ENCODE results near the gene ALKBH7. TPM values are rescaled to one million over a fixed set of nuclear protein-coding genes. Genes with fewer than 3 reads are reported as not detected.

Gene ALKBH7
- total RNA-seq, 2 experiments from 2014 or later, result 61.0 to 75.9 TPM

DNA sequence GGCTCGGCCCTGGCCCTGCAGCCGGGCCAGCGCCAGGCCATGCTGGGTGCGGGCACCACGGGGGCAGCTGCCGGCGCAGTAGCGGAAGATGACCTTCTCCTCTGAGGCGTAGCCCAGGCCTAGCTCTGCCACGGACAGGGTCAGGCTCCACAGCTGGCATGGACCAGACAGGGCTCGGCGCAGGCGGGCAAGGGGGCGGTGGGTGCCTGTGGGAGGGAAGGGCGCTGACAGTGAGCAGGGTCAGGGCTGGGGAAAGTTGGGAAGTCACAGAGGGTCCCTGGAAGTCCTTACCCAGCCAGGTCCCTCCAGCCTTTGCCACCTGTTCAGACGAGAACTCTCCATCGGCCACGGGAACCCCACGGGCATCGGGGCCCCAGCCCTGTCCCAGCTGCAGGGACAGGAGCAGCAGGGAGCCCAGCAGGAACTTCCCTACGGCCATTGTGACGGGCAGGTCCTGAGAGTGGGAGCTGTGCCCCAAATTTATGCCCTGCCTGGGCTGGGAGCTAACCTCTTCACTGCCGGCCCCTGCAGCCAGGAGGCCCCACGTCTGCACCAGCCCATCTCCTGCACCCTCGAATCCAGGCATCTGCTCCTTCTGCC lies 2.9 kb downstream of the ALKBH7 start, which contains the start of gene PSPN:
PSPN (minus strand) TSS at position 523 of the 600 bp plus-strand sequence; CDS start at position 439, 84 bp downstream.
- Histone ChIP-seq H3K27ac (ENCODE audit: low read depth, low read length, poor library complexity, severe bottlenecking) (no peak within 1 kb of the TSS), H4K20me1 (ENCODE audit: insufficient read depth, low read length) (no peaks in the 10 kb centered on the region), H3K36me3 (ENCODE audit: insufficient read depth, low read length) (peaks cover 27% of the 10 kb centered on the region), H3K4me2 (ENCODE audit: low read length) (no peak within 1 kb of the TSS), H3K79me2 (ENCODE audit: insufficient read depth, low read depth, low read length) (no peaks in the 10 kb centered on the region), H3K4me3 (ENCODE audit: low read depth, low read length, poor library complexity, severe bottlenecking) (no peak within 1 kb of the TSS), H2AFZ (ENCODE audit: low read length) (no peak within 1 kb of the TSS), H3K9me2 (ENCODE audit: insufficient read depth, low read length) (no peaks in the 10 kb centered on the region), H3K9me3 (ENCODE audit: low read length) (no peaks in the 10 kb centered on the region), H3K4me1 (ENCODE audit: insufficient read depth, low read length, poor library complexity, severe bottlenecking) (peaks cover 13% of the 10 kb centered on the region)
- POLR2A ChIA-PET, result interaction anchor here (0.6 kb wide), 1 partner anchor 76 kb away, joined by 3 read pairs; no protein-coding TSS in a partner anchor
- intact Hi-C loops (cut with micrococcal nuclease; ENCODE audit: unreplicated experiment), result no loop called here
- TF ChIP-seq, protein P1, sequence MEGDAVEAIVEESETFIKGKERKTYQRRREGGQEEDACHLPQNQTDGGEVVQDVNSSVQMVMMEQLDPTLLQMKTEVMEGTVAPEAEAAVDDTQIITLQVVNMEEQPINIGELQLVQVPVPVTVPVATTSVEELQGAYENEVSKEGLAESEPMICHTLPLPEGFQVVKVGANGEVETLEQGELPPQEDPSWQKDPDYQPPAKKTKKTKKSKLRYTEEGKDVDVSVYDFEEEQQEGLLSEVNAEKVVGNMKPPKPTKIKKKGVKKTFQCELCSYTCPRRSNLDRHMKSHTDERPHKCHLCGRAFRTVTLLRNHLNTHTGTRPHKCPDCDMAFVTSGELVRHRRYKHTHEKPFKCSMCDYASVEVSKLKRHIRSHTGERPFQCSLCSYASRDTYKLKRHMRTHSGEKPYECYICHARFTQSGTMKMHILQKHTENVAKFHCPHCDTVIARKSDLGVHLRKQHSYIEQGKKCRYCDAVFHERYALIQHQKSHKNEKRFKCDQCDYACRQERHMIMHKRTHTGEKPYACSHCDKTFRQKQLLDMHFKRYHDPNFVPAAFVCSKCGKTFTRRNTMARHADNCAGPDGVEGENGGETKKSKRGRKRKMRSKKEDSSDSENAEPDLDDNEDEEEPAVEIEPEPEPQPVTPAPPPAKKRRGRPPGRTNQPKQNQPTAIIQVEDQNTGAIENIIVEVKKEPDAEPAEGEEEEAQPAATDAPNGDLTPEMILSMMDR (conservative IDR thresholded peaks at IDR 0.05; ENCODE audit: low read length), result no peak
- no peak for TF ChIP-seq EZH2phosphoT487 (IDR thresholded peaks at IDR 0.05; ENCODE audit: borderline replicate concordance, low read depth, low read length)
- CTCF ChIA-PET (ENCODE audit: unreplicated experiment), result no interaction called here
- BruUV-seq (replicated peaks), result no TSS peak
- no peak for DNase-seq (ENCODE audit: low spot score)

DNA sequence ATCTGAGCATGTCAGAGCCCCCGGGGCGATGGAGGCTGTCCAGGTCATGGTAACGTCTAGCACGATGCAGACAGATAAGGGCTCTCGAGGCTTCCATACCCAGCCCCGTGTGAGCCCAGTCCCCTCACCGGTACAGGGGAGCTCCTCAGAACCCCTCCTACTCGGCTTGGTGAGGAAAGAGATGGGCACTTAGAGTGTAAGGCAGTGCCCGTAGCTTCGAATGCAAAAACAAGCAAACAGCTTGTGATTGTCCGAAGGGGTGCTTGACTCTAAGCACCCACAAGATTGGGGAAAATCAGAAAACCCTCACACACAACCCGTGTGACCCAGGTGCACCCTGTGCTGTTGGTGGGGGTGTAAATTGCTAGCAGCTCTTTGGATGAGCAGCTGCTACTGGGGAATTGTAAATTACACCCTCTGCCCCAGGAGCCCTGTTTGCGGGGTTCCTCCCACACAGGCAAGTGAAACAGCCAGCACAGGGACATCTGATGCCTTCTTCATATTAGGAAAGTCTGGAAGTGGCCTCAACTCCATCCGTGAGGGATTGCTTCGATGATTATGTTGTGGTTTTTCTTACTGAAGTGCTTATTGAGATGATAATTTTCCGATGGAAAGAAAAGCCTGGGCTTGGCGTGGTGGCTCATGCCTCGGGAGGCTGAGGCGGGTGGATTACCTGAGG lies 4.1 kb downstream of the ALKBH7 start:
- Histone ChIP-seq H3K79me2 (ENCODE audit: insufficient read depth, low read depth, low read length) (no peaks in the 10 kb centered on the region), H3K4me2 (ENCODE audit: low read length) (no peak overlapping the region), H3K4me3 (ENCODE audit: low read depth, low read length, poor library complexity, severe bottlenecking) (no peak overlapping the region), H3K4me1 (ENCODE audit: insufficient read depth, low read length, poor library complexity, severe bottlenecking) (peaks cover 13% of the 10 kb centered on the region), H2AFZ (ENCODE audit: low read length) (no peak overlapping the region), H4K20me1 (ENCODE audit: insufficient read depth, low read length) (no peaks in the 10 kb centered on the region), H3K9me2 (ENCODE audit: insufficient read depth, low read length) (no peaks in the 10 kb centered on the region), H3K27ac (ENCODE audit: low read depth, low read length, poor library complexity, severe bottlenecking) (no peak overlapping the region), H3K36me3 (ENCODE audit: insufficient read depth, low read length) (peaks cover 39% of the 10 kb centered on the region), H3K9me3 (ENCODE audit: low read length) (no peaks in the 10 kb centered on the region)
- intact Hi-C loops (cut with micrococcal nuclease; ENCODE audit: unreplicated experiment), result no loop called here
- ChIA-PET CTCF (ENCODE audit: unreplicated experiment) (no interaction called here), POLR2A (no interaction called here)
- no peak for DNase-seq (ENCODE audit: low spot score)
- BruUV-seq (replicated peaks), result no TSS peak
- no peak for TF ChIP-seq EZH2phosphoT487 (IDR thresholded peaks at IDR 0.05; ENCODE audit: borderline replicate concordance, low read depth, low read length)
- TF ChIP-seq, protein P1 (conservative IDR thresholded peaks at IDR 0.05; ENCODE audit: low read length), result no peak

DNA sequence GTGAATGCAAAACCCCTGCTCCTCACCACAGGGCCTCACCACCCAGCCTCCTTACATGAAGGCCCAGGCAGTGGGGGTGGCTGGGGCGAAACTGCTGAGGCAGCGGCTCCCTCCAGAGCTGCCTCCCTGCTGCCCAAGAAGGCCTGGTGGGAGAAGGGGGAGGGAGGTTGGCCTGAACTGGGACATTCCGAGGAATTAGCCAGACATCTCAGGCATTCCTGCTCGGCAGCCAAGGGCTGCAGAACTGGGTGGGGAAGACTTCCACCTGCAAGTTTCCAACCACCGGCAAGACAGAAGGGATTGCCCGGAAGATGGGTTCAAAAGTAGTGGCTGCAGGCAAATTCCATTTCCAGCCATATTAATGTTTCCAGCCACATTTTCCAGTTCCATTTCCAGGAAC lies 5.4 kb downstream of the ALKBH7 start:
- H3K79me2 ChIP-seq (ENCODE audit: insufficient read depth, low read depth, low read length), result no peaks in the 10 kb centered on the region
- intact Hi-C loops (cut with micrococcal nuclease; ENCODE audit: unreplicated experiment), result no loop called here
- H2AFZ ChIP-seq (ENCODE audit: low read length), result no peak overlapping the region
- BruUV-seq (replicated peaks), result no TSS peak
- H3K4me3 ChIP-seq (ENCODE audit: low read depth, low read length, poor library complexity, severe bottlenecking), result no peak overlapping the region
- DNase-seq (ENCODE audit: low spot score), result no peak
- H3K27ac ChIP-seq (ENCODE audit: low read depth, low read length, poor library complexity, severe bottlenecking), result no peak overlapping the region
- peaks cover 51% of the 10 kb centered on the region for H3K36me3 ChIP-seq (ENCODE audit: insufficient read depth, low read length)
- H3K4me2 ChIP-seq (ENCODE audit: low read length), result no peak overlapping the region
- H4K20me1 ChIP-seq (ENCODE audit: insufficient read depth, low read length), result no peaks in the 10 kb centered on the region
- ChIA-PET POLR2A (no interaction called here), CTCF (ENCODE audit: unreplicated experiment) (no interaction called here)
- no peaks in the 10 kb centered on the region for H3K9me2 ChIP-seq (ENCODE audit: insufficient read depth, low read length)
- no peaks in the 10 kb centered on the region for H3K9me3 ChIP-seq (ENCODE audit: low read length)
- peaks cover 9% of the 10 kb centered on the region for H3K4me1 ChIP-seq (ENCODE audit: insufficient read depth, low read length, poor library complexity, severe bottlenecking)
- no peak for TF ChIP-seq EZH2phosphoT487 (IDR thresholded peaks at IDR 0.05; ENCODE audit: borderline replicate concordance, low read depth, low read length)
